ENCODE measurements around the gene FCHSD2. TPM values are rescaled to one million over a fixed set of nuclear protein-coding genes. Genes with fewer than 3 reads are reported as not detected.

FCHSD2 gene
- total RNA-seq, 2 donors from 2014 or later, result 14.0 to 17.6 TPM

- Histone ChIP-seq H3K4me3 (ENCODE audit: low read length) (no peak overlapping the region), H3K9me3 (ENCODE audit: control insufficient read depth, low read length) (no peaks in the 10 kb centered on the region), H3K36me3 (ENCODE audit: control insufficient read depth, insufficient read depth, low read length) (no peaks in the 10 kb centered on the region), H3K4me1 (ENCODE audit: control insufficient read depth, insufficient read depth, low read length) (no peaks in the 10 kb centered on the region), H3K27me3 (ENCODE audit: control insufficient read depth, insufficient read depth, low read length, poor library complexity, severe bottlenecking) (no peaks in the 10 kb centered on the region), H3K9ac (ENCODE audit: extremely low read depth, low read length, poor library complexity, severe bottlenecking) (no peak overlapping the region), H3K27ac (ENCODE audit: low read depth, low read length) (no peak overlapping the region)
- Mint-ChIP-seq H3K27me3 (ENCODE audit: insufficient read depth) (no peaks in the 10 kb centered on the region), H3K4me1 (peaks cover 4% of the 10 kb centered on the region), H3K36me3 (ENCODE audit: low read depth) (no peaks in the 10 kb centered on the region), H3K4me3 (no peak overlapping the region), H3K27ac (no peak overlapping the region), H3K9me3 (no peaks in the 10 kb centered on the region)
- WGBS, 2 experiments (ENCODE audit: insufficient coverage in 1 of 2, insufficient read length in 1 of 2), result 84 to 96% methylated on average over 5 to 8 of the region's 8 CpGs
- TF ChIP-seq, protein P1, sequence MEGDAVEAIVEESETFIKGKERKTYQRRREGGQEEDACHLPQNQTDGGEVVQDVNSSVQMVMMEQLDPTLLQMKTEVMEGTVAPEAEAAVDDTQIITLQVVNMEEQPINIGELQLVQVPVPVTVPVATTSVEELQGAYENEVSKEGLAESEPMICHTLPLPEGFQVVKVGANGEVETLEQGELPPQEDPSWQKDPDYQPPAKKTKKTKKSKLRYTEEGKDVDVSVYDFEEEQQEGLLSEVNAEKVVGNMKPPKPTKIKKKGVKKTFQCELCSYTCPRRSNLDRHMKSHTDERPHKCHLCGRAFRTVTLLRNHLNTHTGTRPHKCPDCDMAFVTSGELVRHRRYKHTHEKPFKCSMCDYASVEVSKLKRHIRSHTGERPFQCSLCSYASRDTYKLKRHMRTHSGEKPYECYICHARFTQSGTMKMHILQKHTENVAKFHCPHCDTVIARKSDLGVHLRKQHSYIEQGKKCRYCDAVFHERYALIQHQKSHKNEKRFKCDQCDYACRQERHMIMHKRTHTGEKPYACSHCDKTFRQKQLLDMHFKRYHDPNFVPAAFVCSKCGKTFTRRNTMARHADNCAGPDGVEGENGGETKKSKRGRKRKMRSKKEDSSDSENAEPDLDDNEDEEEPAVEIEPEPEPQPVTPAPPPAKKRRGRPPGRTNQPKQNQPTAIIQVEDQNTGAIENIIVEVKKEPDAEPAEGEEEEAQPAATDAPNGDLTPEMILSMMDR (conservative IDR thresholded peaks at IDR 0.05), result no peak
- DNase-seq, result no peak
Measured at GRCh38 chr11:72833811-72834493, 308.2 kb downstream of the FCHSD2 start.

DNA sequence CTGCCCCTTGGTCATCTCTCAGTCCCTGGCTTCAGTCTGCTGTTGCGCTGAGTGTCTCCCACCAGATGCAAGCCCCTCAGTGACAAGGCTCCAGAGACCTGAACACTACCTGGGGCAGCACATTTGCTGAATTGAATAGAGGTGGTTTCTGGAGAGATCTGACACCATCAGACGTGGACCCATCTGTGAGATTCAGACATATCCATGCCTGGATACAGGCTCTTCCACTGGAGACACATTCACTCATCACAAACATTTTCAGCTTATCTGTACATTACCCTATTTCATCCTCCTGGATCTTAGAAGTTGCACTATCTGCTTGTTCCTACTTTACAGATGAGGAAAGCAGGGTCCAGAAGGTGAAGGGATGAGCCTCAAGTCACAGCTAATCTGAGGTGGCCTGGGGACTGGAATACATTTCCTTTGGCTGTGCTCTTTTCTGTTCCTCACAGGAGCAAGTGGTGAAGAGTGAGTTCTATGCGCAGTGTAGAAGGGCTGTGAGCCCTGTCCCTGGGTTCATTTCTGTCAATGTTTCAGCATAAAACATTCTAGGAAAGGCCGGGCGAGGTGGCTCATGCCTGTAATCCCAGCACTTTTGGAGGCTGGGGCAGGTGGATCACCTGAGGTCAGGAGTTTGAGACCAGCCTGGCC lies 308.9 kb downstream of the FCHSD2 start:
- Mint-ChIP-seq H3K9me3 (no peaks in the 10 kb centered on the region), H3K27me3 (ENCODE audit: insufficient read depth) (no peaks in the 10 kb centered on the region)

DNA sequence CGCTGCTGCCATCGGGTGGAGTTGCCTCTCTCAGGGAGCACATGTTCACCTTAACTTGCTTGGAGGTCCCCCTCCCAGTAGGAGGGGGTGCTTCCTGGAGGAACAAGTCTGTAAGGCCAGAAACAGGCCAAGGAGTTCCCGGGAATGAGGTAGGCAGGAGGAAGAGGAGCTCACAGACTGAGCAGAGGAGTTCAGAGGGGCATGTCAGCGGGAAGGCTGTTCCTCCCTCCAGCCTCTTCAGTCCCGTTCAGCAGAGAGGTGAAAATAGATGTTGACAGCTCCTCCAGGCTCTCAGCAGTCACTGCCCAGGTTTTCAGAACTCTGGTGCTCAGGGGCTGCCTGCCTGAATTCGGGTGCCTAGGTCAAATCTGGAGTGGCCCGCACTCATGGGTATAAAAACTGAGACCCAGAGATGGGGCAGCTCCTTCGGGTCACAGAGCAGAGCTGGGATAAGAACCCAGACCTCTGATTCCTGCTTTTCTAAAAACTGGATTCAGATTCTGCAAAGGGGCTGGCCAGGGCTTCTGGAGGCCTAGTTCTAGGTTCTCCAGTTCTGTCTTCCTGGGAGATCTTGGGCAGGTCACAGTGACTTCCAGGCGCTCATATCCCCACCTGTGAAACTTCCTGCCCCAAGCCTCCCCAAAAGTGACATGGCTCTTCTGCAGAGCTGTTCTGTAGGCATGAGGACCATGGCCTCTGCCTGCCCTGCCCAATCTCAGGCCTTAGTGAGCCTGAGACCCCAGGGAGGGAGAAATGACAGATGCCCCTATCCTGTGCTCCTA lies 309.6 kb downstream of the FCHSD2 start:
- Mint-ChIP-seq H3K27ac (no peak overlapping the region), H3K4me3 (no peak overlapping the region), H3K4me1 (peaks cover 4% of the 10 kb centered on the region), H3K36me3 (ENCODE audit: low read depth) (no peaks in the 10 kb centered on the region), H3K27me3 (ENCODE audit: insufficient read depth) (no peaks in the 10 kb centered on the region), H3K9me3 (no peaks in the 10 kb centered on the region)
- peak; percentile 57 for DNase-seq
- no peaks in the 10 kb centered on the region for H3K36me3 ChIP-seq (ENCODE audit: control insufficient read depth, insufficient read depth, low read length)
- WGBS, 2 experiments (ENCODE audit: insufficient coverage in 1 of 2, insufficient read length in 1 of 2), result 81 to 89% methylated on average over 6 to 9 of the region's 9 CpGs
- no peak overlapping the region for H3K4me3 ChIP-seq (ENCODE audit: low read length)
- H3K9me3 ChIP-seq (ENCODE audit: control insufficient read depth, low read length), result no peaks in the 10 kb centered on the region
- H3K27ac ChIP-seq (ENCODE audit: low read depth, low read length), result no peak overlapping the region
- H3K4me1 ChIP-seq (ENCODE audit: control insufficient read depth, insufficient read depth, low read length), result no peaks in the 10 kb centered on the region
- no peak overlapping the region for H3K9ac ChIP-seq (ENCODE audit: extremely low read depth, low read length, poor library complexity, severe bottlenecking)
- TF ChIP-seq, protein P1 (conservative IDR thresholded peaks at IDR 0.05), result no peak
- H3K27me3 ChIP-seq (ENCODE audit: control insufficient read depth, insufficient read depth, low read length, poor library complexity, severe bottlenecking), result no peaks in the 10 kb centered on the region

More for the DNA sequence above, 308.9 kb downstream of the FCHSD2 start:
- no peak overlapping the region for H3K9ac ChIP-seq (ENCODE audit: extremely low read depth, low read length, poor library complexity, severe bottlenecking)
- no peaks in the 10 kb centered on the region for H3K36me3 ChIP-seq (ENCODE audit: control insufficient read depth, insufficient read depth, low read length)
- Mint-ChIP-seq H3K4me3 (no peak overlapping the region), H3K4me1 (peaks cover 4% of the 10 kb centered on the region), H3K36me3 (ENCODE audit: low read depth) (no peaks in the 10 kb centered on the region), H3K27ac (no peak overlapping the region)
- H3K4me3 ChIP-seq (ENCODE audit: low read length), result no peak overlapping the region
- no peaks in the 10 kb centered on the region for H3K27me3 ChIP-seq (ENCODE audit: control insufficient read depth, insufficient read depth, low read length, poor library complexity, severe bottlenecking)
- H3K4me1 ChIP-seq (ENCODE audit: control insufficient read depth, insufficient read depth, low read length), result no peaks in the 10 kb centered on the region
- WGBS, 2 experiments (ENCODE audit: insufficient coverage in 1 of 2, insufficient read length in 1 of 2), result 94% methylated on average over 4 to 5 of the region's 5 CpGs
- H3K9me3 ChIP-seq (ENCODE audit: control insufficient read depth, low read length), result no peaks in the 10 kb centered on the region
- TF ChIP-seq, protein P1 (conservative IDR thresholded peaks at IDR 0.05), result no peak
- no peak for DNase-seq
- no peak overlapping the region for H3K27ac ChIP-seq (ENCODE audit: low read depth, low read length)
